Naive thymus-derived CD8-positive, alpha-beta T cell (primary cell): ENCODE measurements around the gene IER2. TPM values are rescaled to one million over a fixed set of nuclear protein-coding genes. Genes with fewer than 3 reads are reported as not detected.

Experiments used
- ATAC-seq, 2 donors: fragments of 150-1000 bp; cut with Tn5 transposase in 1 of 2; sonication (Bioruptor Pico), chemical (Tn5 transposase) in 1 of 2; 1 replicate in 1 of 2; 2 replicates in 1 of 2; pipeline ENCODE4 v1.10.0; 2021; ENCODE audit warnings: mild to moderate bottlenecking in 2 of 2, moderate library complexity in 2 of 2
- POLR2A ChIA-PET: fragments of 350-600 bp; sonication (Branson Sonifier 250); formaldehyde crosslinking; loops from one replicate; lab custom pipeline; 2021; ENCODE audit warnings: antibody characterized with exemption; lab: Charles Lee
- DNase-seq, 10 donors: peaks; one replicate each; pipeline versions ENCODE4 v3.0.0 to v3.0.0-alpha.2; 2020 to 2022
- H3K27ac Mint-ChIP-seq, 10 donors: one replicate each; pipeline ENCODE4 v1.8.0; 2020 to 2022; ENCODE audit warnings: mild to moderate bottlenecking in 10 of 10, mixed read lengths in 10 of 10, moderate library complexity in 4 of 10, inconsistent platforms in 1 of 10
- H3K27me3 Mint-ChIP-seq, 5 donors: one replicate each; pipeline ENCODE4 v1.8.0; 2021 to 2022; ENCODE audit warnings: mixed read lengths in 5 of 5
- H3K36me3 Mint-ChIP-seq, 3 donors: one replicate each; pipeline ENCODE4 v1.8.0; 2020 to 2022; ENCODE audit warnings: mixed read lengths in 3 of 3, mild to moderate bottlenecking in 2 of 3, inconsistent platforms in 1 of 3
- H3K4me1 Mint-ChIP-seq, 4 donors: one replicate each; pipeline ENCODE4 v1.8.0; 2021 to 2022; ENCODE audit warnings: mixed read lengths in 4 of 4
- H3K4me3 Mint-ChIP-seq, 10 donors: one replicate each; pipeline ENCODE4 v1.8.0; 2020 to 2022; ENCODE audit warnings: mild to moderate bottlenecking in 10 of 10, mixed read lengths in 10 of 10, moderate library complexity in 6 of 10, inconsistent platforms in 1 of 10
- H3K9me3 Mint-ChIP-seq, 9 donors: one replicate each; pipeline ENCODE4 v1.8.0; 2020 to 2022; ENCODE audit warnings: mixed read lengths in 9 of 9, mild to moderate bottlenecking in 3 of 9, inconsistent platforms in 1 of 9, moderate library complexity in 1 of 9
- polyA plus RNA-seq, 3 donors: library from polyadenylated mRNA; unstranded; fragments of 300-500 nt; fragmentation: Illumina TruSeq; gene quantifications; one replicate each; pipeline ENCODE4 v1.2.3, GENCODE V29; 2021
- total RNA-seq, 8 experiments: library from RNA in 2 of 8; stranded (reverse) in 2 of 8; gene quantifications; one replicate each; pipeline ENCODE4 v1.2.3 and lab custom pipeline; 2021 to 2026

IER2 gene
- total and polyA plus RNA-seq, 5 experiments from 2014 or later = 100 to 162 (median 107) TPM

DNA sequence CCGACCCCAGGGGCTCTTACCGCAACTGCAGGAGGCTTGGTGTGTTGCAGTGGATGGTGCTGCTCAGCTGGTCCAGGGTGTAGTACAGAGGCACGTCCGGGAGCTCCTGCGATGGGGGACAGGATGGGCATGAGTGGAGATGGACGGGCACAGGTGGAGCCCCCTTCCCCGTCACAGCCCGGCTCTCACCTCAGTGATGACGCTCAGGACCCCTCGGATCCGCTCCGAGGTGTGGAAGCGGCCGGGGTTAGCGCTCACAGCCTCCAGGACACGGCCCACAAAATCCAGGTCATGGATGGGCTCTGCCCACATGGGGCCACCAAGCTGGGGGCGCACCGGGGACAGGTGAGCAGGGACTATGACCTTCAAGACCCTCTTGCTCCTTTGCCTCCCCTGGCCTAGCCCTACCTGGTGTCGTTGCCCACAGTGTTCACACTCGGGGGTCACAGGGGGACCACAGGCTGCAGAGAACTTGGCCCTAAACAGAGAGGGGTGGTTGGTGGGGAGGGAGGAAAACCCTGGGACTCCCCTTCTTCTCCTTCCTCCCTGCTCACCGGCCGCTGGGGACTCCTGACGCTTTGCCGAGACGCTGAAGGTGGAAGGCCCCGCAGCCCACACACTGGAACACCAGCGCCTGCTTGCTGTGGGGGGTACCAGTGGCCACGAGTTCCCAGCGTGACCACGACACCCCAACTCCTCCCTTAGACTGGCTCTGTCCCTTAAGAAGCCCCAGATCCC is 40.7 kb upstream of the IER2 start:
- H3K4me3 Mint-ChIP-seq = no peak overlapping the region
- H3K27me3 Mint-ChIP-seq = no peaks in the 10 kb centered on the region
- peaks cover 0 to 33% (median 2%) of the 10 kb centered on the region in 3 donors for H3K36me3 Mint-ChIP-seq
- no peaks in the 10 kb centered on the region for H3K9me3 Mint-ChIP-seq
- POLR2A ChIA-PET = interaction anchor here (0.6 to 1.0 kb wide), 3 partner anchors 13 to 982 kb away, joined by 3 to 4 read pairs (median 3); no protein-coding TSS in a partner anchor
- DNase-seq (no peak), ATAC-seq (no peak)
- H3K4me1 Mint-ChIP-seq = peaks cover 0 to 16% (median 10%) of the 10 kb centered on the region in 4 donors
- H3K27ac Mint-ChIP-seq = no peak overlapping the region

DNA sequence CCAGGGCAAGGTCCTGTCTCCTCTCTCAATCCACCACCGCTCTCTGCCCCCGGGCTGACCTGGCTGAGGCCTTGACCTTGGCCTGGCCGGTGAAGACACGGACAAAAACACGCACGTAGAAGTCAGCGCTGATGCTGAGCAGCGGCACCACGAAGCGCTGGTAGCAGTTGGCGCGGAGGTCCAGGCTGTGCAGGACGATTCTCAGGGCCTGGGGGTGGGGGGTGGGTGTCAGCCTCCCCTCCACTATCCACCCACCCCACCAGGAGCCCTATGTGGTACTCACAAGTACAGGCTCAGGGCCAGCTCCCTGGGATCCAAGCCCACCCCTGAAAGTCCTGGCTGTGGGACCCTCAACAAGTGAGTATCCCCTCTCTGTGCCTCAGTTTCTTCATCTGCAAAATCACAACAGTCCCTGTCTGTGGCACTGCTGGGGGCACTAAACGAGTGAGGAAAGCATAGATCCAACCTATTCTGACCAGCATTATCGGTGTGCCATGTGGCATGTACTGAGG is 40.1 kb upstream of the IER2 start:
- H3K27me3 Mint-ChIP-seq = no peaks in the 10 kb centered on the region
- peaks cover 0 to 33% (median 2%) of the 10 kb centered on the region in 3 donors for H3K36me3 Mint-ChIP-seq
- peak overlapping the region in 1 of 10 donors; percentile 12 for H3K27ac Mint-ChIP-seq
- DNase-seq = no peak
- POLR2A ChIA-PET = no interaction called here
- ATAC-seq = no peak
- peaks cover 0 to 12% (median 7%) of the 10 kb centered on the region in 4 donors for H3K4me1 Mint-ChIP-seq
- no peak overlapping the region for H3K4me3 Mint-ChIP-seq
- H3K9me3 Mint-ChIP-seq = no peaks in the 10 kb centered on the region

DNA sequence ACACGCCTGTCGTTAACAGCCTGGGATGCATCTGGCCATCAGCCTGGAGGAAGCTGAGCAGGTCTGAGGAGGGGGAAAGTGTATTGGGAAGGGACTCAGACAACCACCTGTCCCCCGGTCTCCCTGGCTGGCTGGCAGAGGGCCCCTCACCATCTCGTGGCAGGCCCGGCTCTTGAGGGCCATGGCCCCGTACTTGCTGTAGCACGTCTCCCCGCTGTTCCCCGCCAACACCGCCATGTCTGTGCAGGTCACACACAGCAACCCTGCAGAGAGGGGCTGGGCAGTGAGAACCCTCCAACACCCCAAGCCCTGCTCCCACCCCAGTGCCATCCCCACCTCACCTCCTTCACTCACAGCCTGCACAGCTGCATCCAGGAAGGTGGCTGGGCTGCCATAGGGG is 37.7 kb upstream of the IER2 start:
- POLR2A ChIA-PET = interaction anchor here (0.9 to 1.3 kb wide), 3 partner anchors 12 to 40 kb away, joined by 3 to 5 read pairs (median 3); no protein-coding TSS in a partner anchor

DNA sequence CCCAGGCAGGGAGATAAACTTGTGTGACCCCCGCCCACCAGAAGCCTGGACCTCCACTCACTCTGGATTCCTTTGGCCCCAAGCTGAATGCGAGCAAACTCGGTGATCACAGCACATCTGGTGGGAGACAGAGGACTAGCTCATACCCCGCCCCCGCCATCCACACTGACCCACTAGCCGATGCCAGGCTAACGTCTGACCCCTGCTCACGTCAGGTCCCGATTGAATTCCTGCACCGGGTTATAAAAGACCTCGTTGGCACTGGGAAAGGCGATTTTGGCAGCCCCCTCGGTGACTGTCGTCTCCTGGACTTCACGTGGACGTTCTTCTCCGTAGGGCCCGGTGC is 34.3 kb upstream of the IER2 start:
- Mint-ChIP-seq H3K36me3 (peaks cover 0 to 23% (median 0%) of the 10 kb centered on the region in 3 donors), H3K9me3 (no peaks in the 10 kb centered on the region), H3K4me1 (peaks cover 15 to 47% (median 43%) of the 10 kb centered on the region in 4 donors), H3K27me3 (no peaks in the 10 kb centered on the region), H3K27ac (peak overlapping the region; percentile 66 to 98 (median 94)), H3K4me3 (peak overlapping the region; percentile 86 to 99 (median 98))
- ATAC-seq (no peak), DNase-seq (no peak)
- POLR2A ChIA-PET = interaction anchor here (0.6 to 5.4 kb wide), 5 partner anchors 11 to 91 kb away, joined by 4 to 68 read pairs (median 15); partner anchors contain the start of genes IER2, LYL1 and STX10

More for the DNA sequence above, 37.7 kb upstream of the IER2 start:
- Mint-ChIP-seq H3K27me3 (no peaks in the 10 kb centered on the region), H3K36me3 (peaks cover 0 to 27% (median 1%) of the 10 kb centered on the region in 3 donors), H3K4me3 (no peak overlapping the region), H3K9me3 (no peaks in the 10 kb centered on the region), H3K4me1 (peaks cover 3 to 23% (median 21%) of the 10 kb centered on the region in 4 donors), H3K27ac (peak overlapping the region in 1 of 10 donors; percentile 34)
- no peak for DNase-seq
- no peak for ATAC-seq

DNA sequence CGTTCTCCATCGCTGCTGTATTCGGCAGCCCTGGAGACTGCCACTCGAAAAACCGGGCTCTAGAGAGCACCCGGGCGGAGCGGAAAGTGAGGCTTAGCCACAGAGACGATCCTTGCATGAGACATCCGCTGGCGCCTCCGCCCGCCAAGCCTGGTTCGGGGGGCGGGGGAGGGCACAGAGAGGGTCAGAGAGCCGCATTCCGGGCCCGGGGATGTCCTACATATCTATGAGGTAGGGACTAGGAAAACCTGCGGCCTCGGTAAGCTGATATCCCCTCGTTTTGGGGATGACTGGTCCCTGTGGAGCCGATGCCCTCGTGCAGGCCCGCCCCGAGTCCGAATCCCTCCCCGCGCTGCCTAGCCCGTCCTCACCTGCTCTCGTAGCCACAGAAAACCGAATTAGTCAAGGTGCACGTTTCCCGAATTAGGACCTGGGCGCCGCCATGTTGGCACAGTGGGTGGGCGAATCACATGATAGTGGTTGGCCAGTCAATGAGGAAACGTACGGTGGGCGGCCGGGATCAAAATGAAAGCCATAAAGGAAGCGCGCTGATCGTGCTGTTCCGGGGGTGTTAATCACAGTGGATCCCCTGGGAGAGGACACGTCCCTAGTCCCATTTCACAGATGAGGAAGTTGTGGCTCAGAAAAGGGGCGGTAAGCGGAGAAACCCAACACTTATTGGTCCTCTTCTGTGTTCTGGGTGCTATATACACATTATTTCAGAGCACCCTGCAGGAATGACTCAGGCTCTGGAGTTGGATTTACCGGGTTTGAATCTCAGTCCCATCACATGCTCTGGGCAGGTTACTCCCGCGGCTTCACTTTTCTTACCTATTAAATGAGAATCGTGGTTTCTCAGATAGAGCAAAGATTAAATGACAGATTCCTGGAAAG is 33.7 kb upstream of the IER2 start, which contains the start of gene TRMT1:
TSS of gene TRMT1 (minus strand) at position 459 of the 894 bp plus-strand sequence. CDS start at position 118, 341 bp downstream.
- ATAC-seq = peak; percentile 62 to 66
- H3K4me3 Mint-ChIP-seq = peak within 1 kb of the TSS; percentile 86 to 99 (median 98)
- POLR2A ChIA-PET = interaction anchor here (0.6 to 5.4 kb wide), 11 partner anchors 12 to 977 kb away, joined by 3 to 68 read pairs (median 6); partner anchors contain the start of genes IER2, LYL1 and STX10
- H3K9me3 Mint-ChIP-seq = no peaks in the 10 kb centered on the region
- peaks cover 0 to 23% (median 0%) of the 10 kb centered on the region in 3 donors for H3K36me3 Mint-ChIP-seq
- peaks cover 19 to 53% (median 48%) of the 10 kb centered on the region in 4 donors for H3K4me1 Mint-ChIP-seq
- peak; percentile 74 to 95 (median 86) for DNase-seq
- no peaks in the 10 kb centered on the region for H3K27me3 Mint-ChIP-seq
- H3K27ac Mint-ChIP-seq = peak within 1 kb of the TSS; percentile 92 to 98 (median 94)

DNA sequence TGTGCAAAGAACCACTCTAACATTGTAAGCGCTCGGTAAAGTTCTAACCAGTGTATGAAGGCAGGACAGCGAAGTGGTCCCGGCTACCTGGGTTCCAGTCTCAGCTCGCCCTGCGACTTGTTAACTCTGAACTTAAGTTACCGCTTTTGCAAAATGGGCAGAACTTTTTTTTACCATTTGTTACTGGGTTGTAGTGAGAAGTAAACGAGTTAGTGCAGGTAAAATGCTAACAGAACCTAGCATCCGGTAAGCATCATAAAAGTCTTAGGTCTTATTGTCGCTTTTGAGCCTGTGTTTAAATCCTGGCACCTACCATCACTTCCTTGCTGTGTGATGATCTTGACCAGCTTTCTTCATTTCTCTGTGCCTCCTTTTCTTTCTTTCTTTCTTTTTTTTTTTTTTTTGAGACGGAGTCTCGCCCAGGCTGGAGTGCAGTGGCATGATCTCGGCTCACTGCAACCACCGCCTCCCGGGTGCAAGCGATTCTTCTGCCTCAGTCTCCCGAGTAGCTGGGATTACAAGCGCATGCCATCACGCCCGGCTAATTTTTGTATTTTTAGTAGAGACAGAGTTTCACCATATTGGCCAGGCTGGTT is 32.9 kb upstream of the IER2 start:
- peak overlapping the region; percentile 92 to 98 (median 94) for H3K27ac Mint-ChIP-seq
- DNase-seq (peak in 2 of 10 donors; percentile 51 to 59), ATAC-seq (peak; percentile 42 to 43)
- H3K4me1 Mint-ChIP-seq = peaks cover 22 to 60% (median 56%) of the 10 kb centered on the region in 4 donors
- H3K9me3 Mint-ChIP-seq = no peaks in the 10 kb centered on the region
- H3K27me3 Mint-ChIP-seq = no peaks in the 10 kb centered on the region
- peak overlapping the region; percentile 86 to 99 (median 98) for H3K4me3 Mint-ChIP-seq
- peaks cover 0 to 18% (median 0%) of the 10 kb centered on the region in 3 donors for H3K36me3 Mint-ChIP-seq
- POLR2A ChIA-PET = interaction anchor here (0.5 to 5.4 kb wide), 20 partner anchors 11 to 1308 kb away, joined by 3 to 68 read pairs (median 5); partner anchors contain the start of genes IER2, LYL1 and STX10

DNA sequence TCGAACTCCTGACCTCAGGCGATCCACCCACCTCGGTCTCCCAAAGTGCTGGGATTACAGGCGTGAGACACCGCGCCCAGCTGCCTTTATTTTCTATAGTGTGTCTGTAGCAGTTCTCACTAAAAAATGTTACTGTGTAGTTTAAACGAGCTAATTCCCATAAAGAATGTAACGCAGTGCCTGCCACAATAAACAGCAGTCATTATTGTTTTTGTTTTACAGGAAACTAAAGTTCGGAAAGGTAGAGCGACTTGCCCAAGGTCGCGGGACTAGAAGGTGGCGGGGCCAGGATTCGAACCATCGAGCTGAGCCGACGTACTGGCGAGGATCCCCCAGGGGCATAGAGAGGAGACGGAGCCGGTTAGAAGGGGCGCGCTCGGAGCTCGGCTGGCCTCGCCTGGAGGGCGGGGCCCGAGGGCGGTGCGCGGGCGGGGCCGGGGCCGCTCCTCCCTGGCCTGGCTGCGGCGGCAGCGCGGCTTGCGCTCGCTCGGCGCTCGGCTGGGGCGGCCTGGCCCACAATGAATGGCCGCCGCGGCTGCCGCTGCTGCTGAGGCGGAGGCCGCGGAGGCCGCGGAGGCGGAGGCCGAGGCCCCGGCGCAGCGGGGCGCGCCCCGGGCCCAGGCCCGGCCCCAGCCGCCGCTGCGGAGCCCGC is 32.3 kb upstream of the IER2 start, which contains the start of gene NACC1:
TSS of gene NACC1 (plus strand) at position 493 of the 652 bp plus-strand sequence. CDS start 16,944 bp downstream, outside the sequence.
- POLR2A ChIA-PET = interaction anchor here (0.5 to 5.4 kb wide), 19 partner anchors 11 to 1307 kb away, joined by 3 to 68 read pairs (median 5); partner anchors contain the start of genes IER2, LYL1, RAD23A and STX10
- H3K4me3 Mint-ChIP-seq = peak within 1 kb of the TSS; percentile 86 to 99 (median 98)
- peak; percentile 83 to 92 (median 88) for DNase-seq

DNA sequence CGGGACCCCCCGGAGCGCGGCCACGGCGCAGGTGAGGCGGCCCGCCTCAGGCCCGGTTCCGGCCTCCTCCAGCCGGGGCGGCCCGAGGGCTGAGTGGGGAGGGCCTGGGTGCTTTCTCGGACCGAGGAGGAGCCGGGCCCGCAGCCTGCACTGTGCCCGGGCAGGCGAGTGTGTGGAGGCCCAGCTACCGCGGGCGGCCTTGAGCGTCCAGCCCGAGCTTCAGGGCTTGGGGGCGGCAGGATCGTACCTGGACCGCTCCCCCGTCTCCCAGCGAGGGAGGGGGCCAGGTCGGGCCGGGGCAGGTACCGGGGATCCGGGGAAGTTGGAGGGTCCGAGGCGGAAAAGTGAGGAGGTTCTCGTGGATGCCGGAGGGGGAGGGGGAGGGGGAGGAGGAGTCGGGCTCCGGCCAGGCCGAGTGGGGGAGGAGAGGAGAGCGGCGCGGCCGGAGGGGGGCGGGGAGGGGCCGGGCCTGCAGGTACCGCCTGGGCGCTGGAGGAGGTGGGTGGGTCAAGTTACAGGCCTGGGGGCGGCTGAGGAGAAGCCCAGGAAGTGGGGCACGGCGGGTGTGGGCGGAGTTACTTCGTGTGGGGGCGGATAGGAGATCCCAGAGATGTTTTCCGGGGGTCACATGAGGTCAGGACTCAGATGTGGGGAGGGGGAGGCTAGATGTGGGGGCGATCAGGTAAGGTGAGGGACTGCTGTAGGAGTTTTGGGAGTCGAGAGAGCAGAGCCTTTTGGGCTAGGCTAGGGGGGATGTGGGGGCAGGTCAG is 31.6 kb upstream of the IER2 start:
- Mint-ChIP-seq H3K27ac (peak overlapping the region in 9 of 10 donors; percentile 56 to 96 (median 79)), H3K36me3 (peaks cover 0 to 12% (median 0%) of the 10 kb centered on the region in 3 donors), H3K4me3 (peak overlapping the region; percentile 74 to 93 (median 82)), H3K4me1 (peaks cover 29 to 65% (median 63%) of the 10 kb centered on the region in 4 donors), H3K9me3 (no peaks in the 10 kb centered on the region), H3K27me3 (no peaks in the 10 kb centered on the region)
- POLR2A ChIA-PET = interaction anchor here (0.6 to 5.4 kb wide), 16 partner anchors 9 to 184 kb away, joined by 3 to 68 read pairs (median 4); partner anchors contain the start of genes IER2, LYL1, RAD23A and STX10
- no peak for ATAC-seq
- peak in 3 of 10 donors; percentile 19 to 75 (median 44) for DNase-seq

More for the DNA sequence above, 32.3 kb upstream of the IER2 start, which contains the start of gene NACC1:
- Mint-ChIP-seq H3K36me3 (peaks cover 0 to 13% (median 0%) of the 10 kb centered on the region in 3 donors), H3K4me1 (peaks cover 26 to 65% (median 61%) of the 10 kb centered on the region in 4 donors), H3K27ac (peak within 1 kb of the TSS; percentile 92 to 98 (median 94)), H3K9me3 (no peaks in the 10 kb centered on the region), H3K27me3 (no peaks in the 10 kb centered on the region)
- ATAC-seq = peak; percentile 76 to 83

DNA sequence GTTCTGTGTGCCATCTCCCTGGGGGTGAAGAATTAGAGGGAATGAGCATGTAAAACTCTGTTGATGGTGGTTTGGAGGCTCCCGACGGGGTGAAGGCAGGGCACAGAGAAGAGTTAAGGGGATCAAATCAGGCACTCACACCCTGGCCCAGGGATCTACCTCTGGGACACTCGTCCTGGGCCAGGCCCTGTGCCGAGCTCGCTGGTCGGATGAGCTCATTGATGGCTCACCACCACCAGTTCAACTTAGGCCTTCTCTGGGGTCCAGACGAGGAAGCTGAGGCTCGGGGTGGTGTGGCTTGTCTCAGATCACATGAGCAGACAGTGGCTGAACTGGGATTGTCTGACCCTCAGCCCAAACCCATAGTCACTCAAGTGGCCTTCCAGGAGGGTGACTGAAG is 30.6 kb upstream of the IER2 start:
- H3K36me3 Mint-ChIP-seq = peaks cover 0 to 8% (median 0%) of the 10 kb centered on the region in 3 donors
- no peaks in the 10 kb centered on the region for H3K27me3 Mint-ChIP-seq
- peak overlapping the region in 9 of 10 donors; percentile 43 to 96 (median 82) for H3K27ac Mint-ChIP-seq
- ATAC-seq (no peak), DNase-seq (no peak)
- H3K9me3 Mint-ChIP-seq = no peaks in the 10 kb centered on the region
- peaks cover 29 to 70% (median 65%) of the 10 kb centered on the region in 4 donors for H3K4me1 Mint-ChIP-seq
- POLR2A ChIA-PET = interaction anchor here (0.6 to 5.4 kb wide), 9 partner anchors 8 to 162 kb away, joined by 3 to 68 read pairs (median 3); partner anchors contain the start of gene LYL1
- peak overlapping the region; percentile 74 to 93 (median 82) for H3K4me3 Mint-ChIP-seq

DNA sequence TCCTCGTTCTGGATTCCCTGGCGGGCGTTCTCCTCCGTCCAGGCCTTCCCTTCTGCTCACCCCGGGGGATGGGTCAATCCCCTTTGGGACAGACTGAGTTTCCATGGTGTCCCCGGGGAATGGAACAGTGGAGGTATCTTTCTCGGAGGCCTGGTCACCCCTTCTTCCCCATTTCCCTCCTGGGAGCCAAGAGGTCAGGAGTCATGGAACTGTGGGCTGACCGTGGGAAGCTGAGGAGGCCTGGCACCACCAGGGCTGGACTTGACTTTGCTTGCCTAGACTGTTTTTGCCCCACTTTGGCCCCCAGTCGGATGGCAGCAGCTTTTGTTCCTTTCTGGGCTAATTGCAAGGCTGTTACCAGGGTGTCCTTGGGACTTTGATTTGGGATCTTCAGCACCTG is 30.2 kb upstream of the IER2 start:
- POLR2A ChIA-PET = interaction anchor here (0.6 to 5.4 kb wide), 5 partner anchors 11 to 37 kb away, joined by 3 to 67 read pairs (median 3); partner anchors contain the start of gene LYL1
- no peaks in the 10 kb centered on the region for H3K9me3 Mint-ChIP-seq
- ATAC-seq (no peak), DNase-seq (no peak)
- H3K27me3 Mint-ChIP-seq = no peaks in the 10 kb centered on the region
- peak overlapping the region in 7 of 10 donors; percentile 74 to 93 (median 79) for H3K4me3 Mint-ChIP-seq
- H3K4me1 Mint-ChIP-seq = peaks cover 29 to 69% (median 64%) of the 10 kb centered on the region in 4 donors
- peaks cover 0 to 11% (median 0%) of the 10 kb centered on the region in 3 donors for H3K36me3 Mint-ChIP-seq
- H3K27ac Mint-ChIP-seq = peak overlapping the region in 6 of 10 donors; percentile 24 to 79 (median 56)
